Tibial nerve (tissue), 4 donors: ENCODE results near the gene CELSR1. TPM values are rescaled to one million over a fixed set of nuclear protein-coding genes. Genes with fewer than 3 reads are reported as not detected.

Source experiments
- DNase-seq, 2 donors: peaks; one replicate each; pipeline ENCODE4 v3.0.0-alpha.2; 2019; ENCODE audit warnings: low spot score in 2 of 2
- H3K27ac ChIP-seq, 4 donors: fragments of 200-600 bp; sonication (generic) in 3 of 4; one replicate each; pipeline ENCODE4 v1.5.1; 2017 to 2019; ENCODE audit warnings: mild to moderate bottlenecking in 1 of 4
- H3K27me3 ChIP-seq, 2 donors: fragments of 200-600 bp; sonication (generic) in 1 of 2; one replicate each; pipeline versions ENCODE4 v1.5.1 to v1.6.0; 2017 to 2019
- H3K36me3 ChIP-seq, 3 donors: fragments of 200-600 bp; sonication (generic); one replicate each; pipeline ENCODE4 v1.5.1; 2018 to 2019
- H3K4me1 ChIP-seq, 4 donors: fragments of 200-600 bp; sonication (generic) in 3 of 4; one replicate each; pipeline ENCODE4 v1.5.1; 2017 to 2019
- H3K4me3 ChIP-seq, 4 donors: fragments of 200-600 bp; sonication (generic) in 3 of 4; one replicate each; pipeline ENCODE4 v1.5.1; 2017 to 2019; ENCODE audit warnings: mild to moderate bottlenecking in 1 of 4, moderate library complexity in 1 of 4
- H3K9me3 ChIP-seq, 4 donors: fragments of 200-600 bp; sonication (generic) in 3 of 4; one replicate each; pipeline ENCODE4 v1.5.1; 2017 to 2019
- CTCF ChIP-seq, 5 experiments: fragments of 200-600 bp in 3 of 5; fragments of 450-650 bp in 2 of 5; sonication (generic) in 3 of 5; IDR thresholded peaks; one replicate each; pipeline ENCODE4 v1.5.1; 2016 to 2019; ENCODE audit warnings: antibody characterized with exemption in 5 of 5, mild to moderate bottlenecking in 3 of 5, moderate library complexity in 2 of 5
- EP300 ChIP-seq, 2 donors: sonication (generic); formaldehyde crosslinking; IDR thresholded peaks; one replicate each; pipeline ENCODE4 v1.6.1; 2017; ENCODE audit warnings: antibody characterized with exemption in 2 of 2, mild to moderate bottlenecking in 1 of 2
- POLR2A ChIP-seq, 2 donors: fragments of 450-650 bp; IDR thresholded peaks; one replicate each; pipeline ENCODE4 v1.6.1; 2017; ENCODE audit warnings: antibody characterized with exemption in 2 of 2, mild to moderate bottlenecking in 2 of 2, moderate library complexity in 2 of 2
- WGBS, 2 donors: methylation state at CpG; one replicate each; pipeline ENCODE4 v1.1.5; 2018; 5-methylcytosine and 5-hydroxymethylcytosine counted together
- total RNA-seq, 4 donors: library from RNA; depleted of rRNA; stranded (reverse); fragments of >200 nt; gene quantifications; one replicate each; pipeline ENCODE4 v1.1.0, GENCODE V29; 2016

The CELSR1 gene
- total RNA-seq, 4 donors from 2014 or later = 1.0 to 5.9 (median 2.6) TPM

GRCh38 chr22:46556775-46557174, 19.4 kb upstream of the CELSR1 start:
- WGBS, 2 donors = 95 to 98% methylated on average over 3 of the region's 3 CpGs
- DNase-seq = no peak
- Histone ChIP-seq H3K4me3 (no peak overlapping the region), H3K4me1 (no peaks in the 10 kb centered on the region), H3K36me3 (no peaks in the 10 kb centered on the region), H3K9me3 (peaks cover 0 to 19% (median 0%) of the 10 kb centered on the region in 4 donors), H3K27me3 (no peaks in the 10 kb centered on the region), H3K27ac (no peak overlapping the region)
- TF ChIP-seq POLR2A (IDR thresholded peaks at IDR 0.05) (no peak), EP300 (IDR thresholded peaks at IDR 0.05) (no peak), CTCF (IDR thresholded peaks at IDR 0.05) (no peak)

- 97 to 98% methylated on average over 4 of the region's 4 CpGs for WGBS, 2 donors
- no peak for DNase-seq
- no peaks in the 10 kb centered on the region for H3K36me3 ChIP-seq
- H3K27me3 ChIP-seq = peaks cover 0 to 6% of the 10 kb centered on the region in 2 donors
- H3K4me1 ChIP-seq = peaks cover 0 to 5% (median 0%) of the 10 kb centered on the region in 4 donors
- H3K9me3 ChIP-seq = peaks cover 0 to 19% (median 0%) of the 10 kb centered on the region in 4 donors
- no peak overlapping the region for H3K4me3 ChIP-seq
- H3K27ac ChIP-seq = no peak overlapping the region
- TF ChIP-seq EP300 (IDR thresholded peaks at IDR 0.05) = no peak
- no peak for TF ChIP-seq POLR2A (IDR thresholded peaks at IDR 0.05)
- no peak for TF ChIP-seq CTCF (IDR thresholded peaks at IDR 0.05)
Observed at GRCh38 chr22:46553189-46553588, 15.8 kb upstream of the CELSR1 start.

GRCh38 chr22:46551996-46552395, 14.6 kb upstream of the CELSR1 start:
- Histone ChIP-seq H3K27me3 (peaks cover 0 to 6% of the 10 kb centered on the region in 2 donors), H3K4me1 (peaks cover 0 to 16% (median 3%) of the 10 kb centered on the region in 4 donors), H3K36me3 (no peaks in the 10 kb centered on the region), H3K9me3 (peaks cover 0 to 17% (median 0%) of the 10 kb centered on the region in 4 donors), H3K4me3 (no peak overlapping the region), H3K27ac (no peak overlapping the region)
- no peak for DNase-seq
- WGBS, 2 donors = 83 to 95% methylated on average over 11 to 12 of the region's 12 CpGs
- TF ChIP-seq POLR2A (IDR thresholded peaks at IDR 0.05) = no peak
- TF ChIP-seq EP300 (IDR thresholded peaks at IDR 0.05) = no peak
- no peak for TF ChIP-seq CTCF (IDR thresholded peaks at IDR 0.05)

GRCh38 chr22:46551321-46551720, 13.9 kb upstream of the CELSR1 start:
- Histone ChIP-seq H3K36me3 (no peaks in the 10 kb centered on the region), H3K4me1 (peaks cover 0 to 23% (median 5%) of the 10 kb centered on the region in 4 donors), H3K27ac (no peak overlapping the region), H3K27me3 (peaks cover 0 to 6% of the 10 kb centered on the region in 2 donors), H3K9me3 (peaks cover 0 to 10% (median 0%) of the 10 kb centered on the region in 4 donors), H3K4me3 (no peak overlapping the region)
- TF ChIP-seq CTCF (IDR thresholded peaks at IDR 0.05) = no peak
- no peak for TF ChIP-seq EP300 (IDR thresholded peaks at IDR 0.05)
- TF ChIP-seq POLR2A (IDR thresholded peaks at IDR 0.05) = no peak
- WGBS, 2 donors = 88% methylated on average over 7 to 9 of the region's 9 CpGs
- DNase-seq = no peak

GRCh38 chr22:46549971-46550641, 12.7 kb upstream of the CELSR1 start:
- no peak overlapping the region for H3K27ac ChIP-seq
- peaks cover 0 to 6% of the 10 kb centered on the region in 2 donors for H3K27me3 ChIP-seq
- H3K4me3 ChIP-seq = no peak overlapping the region
- H3K36me3 ChIP-seq = no peaks in the 10 kb centered on the region
- 86 to 89% methylated on average over 17 of the region's 17 CpGs for WGBS, 2 donors
- no peak for TF ChIP-seq EP300 (IDR thresholded peaks at IDR 0.05)
- no peak for TF ChIP-seq POLR2A (IDR thresholded peaks at IDR 0.05)
- H3K4me1 ChIP-seq = peaks cover 0 to 31% (median 5%) of the 10 kb centered on the region in 4 donors
- no peak for DNase-seq
- peaks cover 0 to 6% (median 0%) of the 10 kb centered on the region in 4 donors for H3K9me3 ChIP-seq
